GM06990 (cell line): Measurements from ENCODE around the gene HIGD1A.

Experiments
- DNase-seq: peaks from one replicate; pipeline ENCODE4 v3.0.0-alpha.2; 2011; ENCODE audit not compliant: insufficient read length; ENCODE audit errors: extremely low read depth
- H3K27me3 ChIP-seq: replicated peaks from 2 replicates; pipeline ENCODE4 v1.6.0; 2011; ENCODE audit warnings: low read length; ENCODE audit not compliant: control insufficient read depth, insufficient read depth
- H3K36me3 ChIP-seq: 2 replicates; pipeline ENCODE4 v1.5.1; 2011; ENCODE audit warnings: low read length; ENCODE audit not compliant: control insufficient read depth, insufficient read depth
- H3K4me3 ChIP-seq: replicated peaks from 2 replicates; pipeline ENCODE4 v1.5.1; 2011; ENCODE audit warnings: low read depth, mild to moderate bottlenecking, control low read depth, low read length
- TF ChIP-seq, protein P1 (sequence below): IDR thresholded peaks from 2 replicates; pipeline ENCODE4 v1.5.1; 2011; ENCODE audit warnings: low read length, control low read depth, mild to moderate bottlenecking, inconsistent platforms; ENCODE audit not compliant: insufficient read depth, poor library complexity, severe bottlenecking

The HIGD1A gene

DNA sequence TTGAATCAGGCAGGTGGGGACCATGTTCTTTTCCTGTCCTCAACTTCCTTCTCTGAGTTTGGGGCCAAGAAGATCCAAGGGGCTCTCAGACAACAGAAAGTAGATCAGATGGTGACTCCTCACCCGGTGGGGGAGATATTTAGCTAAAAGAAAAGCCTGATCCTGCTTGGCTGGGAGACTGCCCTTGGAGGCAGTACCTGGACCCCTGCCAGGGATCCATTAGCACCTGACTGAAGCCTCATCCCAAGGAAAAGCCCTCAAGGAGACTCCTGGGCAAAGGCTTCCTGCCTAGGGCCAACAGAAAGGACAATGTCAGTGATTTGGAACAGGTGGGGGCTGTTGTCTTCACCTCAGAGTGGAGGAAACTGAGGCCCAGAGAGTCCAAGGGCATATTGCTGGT lies 68.2 kb downstream of the HIGD1A start:
- H3K36me3 ChIP-seq = no peaks in the 10 kb centered on the region
- H3K4me3 ChIP-seq = no peak overlapping the region
- TF ChIP-seq, protein P1, sequence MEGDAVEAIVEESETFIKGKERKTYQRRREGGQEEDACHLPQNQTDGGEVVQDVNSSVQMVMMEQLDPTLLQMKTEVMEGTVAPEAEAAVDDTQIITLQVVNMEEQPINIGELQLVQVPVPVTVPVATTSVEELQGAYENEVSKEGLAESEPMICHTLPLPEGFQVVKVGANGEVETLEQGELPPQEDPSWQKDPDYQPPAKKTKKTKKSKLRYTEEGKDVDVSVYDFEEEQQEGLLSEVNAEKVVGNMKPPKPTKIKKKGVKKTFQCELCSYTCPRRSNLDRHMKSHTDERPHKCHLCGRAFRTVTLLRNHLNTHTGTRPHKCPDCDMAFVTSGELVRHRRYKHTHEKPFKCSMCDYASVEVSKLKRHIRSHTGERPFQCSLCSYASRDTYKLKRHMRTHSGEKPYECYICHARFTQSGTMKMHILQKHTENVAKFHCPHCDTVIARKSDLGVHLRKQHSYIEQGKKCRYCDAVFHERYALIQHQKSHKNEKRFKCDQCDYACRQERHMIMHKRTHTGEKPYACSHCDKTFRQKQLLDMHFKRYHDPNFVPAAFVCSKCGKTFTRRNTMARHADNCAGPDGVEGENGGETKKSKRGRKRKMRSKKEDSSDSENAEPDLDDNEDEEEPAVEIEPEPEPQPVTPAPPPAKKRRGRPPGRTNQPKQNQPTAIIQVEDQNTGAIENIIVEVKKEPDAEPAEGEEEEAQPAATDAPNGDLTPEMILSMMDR = no peak
- H3K27me3 ChIP-seq = no peaks in the 10 kb centered on the region; the same call in 1 of the 2 replicates
- no peak for DNase-seq

DNA sequence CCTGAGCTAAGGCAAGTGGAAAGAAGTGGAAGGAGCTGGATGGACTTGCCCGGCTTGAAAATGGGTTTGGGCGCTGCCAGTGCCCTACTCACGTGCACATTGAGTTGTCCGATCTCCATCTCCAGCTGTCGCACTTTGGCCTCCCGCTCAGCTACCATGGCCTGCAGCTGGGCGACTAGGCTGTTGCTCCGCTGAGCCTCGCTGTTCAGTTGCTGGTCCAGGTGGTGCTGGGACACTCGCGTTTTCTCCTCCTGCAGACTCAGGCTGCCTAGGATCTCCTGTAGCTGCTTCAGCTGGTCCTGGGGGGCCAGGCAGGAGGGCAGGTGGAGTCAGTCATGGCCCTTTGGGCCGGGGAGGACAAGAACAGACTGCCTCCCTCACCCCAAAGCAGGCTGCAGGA lies 68.7 kb downstream of the HIGD1A start:
- H3K36me3 ChIP-seq = no peaks in the 10 kb centered on the region
- no peak for DNase-seq
- TF ChIP-seq, protein P1 = no peak
- H3K27me3 ChIP-seq = no peaks in the 10 kb centered on the region; the same call in 1 of the 2 replicates
- no peak overlapping the region for H3K4me3 ChIP-seq

- TF ChIP-seq, protein P1 = no peak
- DNase-seq = no peak
Measured at GRCh38 chr3:42735019-42735418, 69.3 kb downstream of the HIGD1A start.

DNA sequence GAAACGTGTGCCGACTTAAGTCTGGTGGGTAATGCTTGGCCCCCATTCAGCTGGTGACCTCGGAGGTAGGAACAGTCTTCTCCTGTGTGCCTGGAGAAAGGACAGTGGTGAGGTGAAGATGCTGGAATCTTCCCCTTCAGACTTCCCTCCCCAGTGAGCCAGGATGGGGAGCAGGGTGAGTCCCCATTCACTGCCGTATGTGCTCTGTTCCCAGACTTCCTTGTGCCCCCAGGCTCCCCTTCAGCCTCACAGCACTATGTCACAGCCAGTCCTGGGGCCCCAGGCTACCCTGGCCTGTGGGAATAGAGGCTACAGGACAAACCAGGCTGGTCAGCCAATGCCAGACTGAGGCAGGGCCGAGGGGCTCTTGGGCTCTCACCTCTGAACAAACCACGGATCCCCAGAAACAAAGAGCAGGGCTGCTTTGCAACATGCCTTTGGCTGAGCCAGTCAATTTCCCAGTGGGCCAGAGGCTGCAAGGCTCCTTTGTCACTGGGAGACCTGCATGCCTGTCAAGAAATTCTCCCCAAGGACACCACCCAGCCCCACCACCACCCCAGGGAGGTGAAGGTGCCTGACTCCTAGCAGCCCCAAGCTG lies 69.9 kb downstream of the HIGD1A start:
- DNase-seq = no peak
- TF ChIP-seq, protein P1 = no peak
- Histone ChIP-seq H3K27me3 (no peaks in the 10 kb centered on the region; the same call in 1 of the 2 replicates), H3K4me3 (no peak overlapping the region), H3K36me3 (no peaks in the 10 kb centered on the region)

More at GRCh38 chr3:42735019-42735418, 69.3 kb downstream of the HIGD1A start:
- Histone ChIP-seq H3K36me3 (no peaks in the 10 kb centered on the region), H3K27me3 (no peaks in the 10 kb centered on the region; the same call in 1 of the 2 replicates), H3K4me3 (no peak overlapping the region)

GRCh38 chr3:42733501-42734262 lies 70.6 kb downstream of the HIGD1A start:
- TF ChIP-seq, protein P1 = no peak
- Histone ChIP-seq H3K27me3 (no peaks in the 10 kb centered on the region; the same call in 1 of the 2 replicates), H3K36me3 (no peaks in the 10 kb centered on the region), H3K4me3 (no peak overlapping the region)
- no peak for DNase-seq
